ENCODE results near the gene RIMOC1.
A peak's percentile ranks its signal among the peaks of the same experiment; 100 is the strongest.

Gene RIMOC1

GRCh38 chr5:41921874-41922273 lies 17.7 kb downstream of the RIMOC1 start:
- no peaks in the 10 kb centered on the region for H4K20me1 ChIP-seq (ENCODE audit: low read depth, low read length)
- H3K4me2 ChIP-seq (ENCODE audit: low read depth, low read length, poor library complexity, severe bottlenecking): no peak overlapping the region
- H3K9me2 ChIP-seq (replicated peaks; ENCODE audit: insufficient read depth, low read length): no peaks in the 10 kb centered on the region
- no peak overlapping the region for H2AFZ ChIP-seq (ENCODE audit: low read depth, low read length, severe bottlenecking)
- no peaks in the 10 kb centered on the region for H3K9me3 ChIP-seq (ENCODE audit: insufficient read depth, low read length)
- no peak overlapping the region for H3K27ac ChIP-seq (ENCODE audit: low read depth, low read length)
- no peak for TF ChIP-seq EZH2phosphoT487 (conservative IDR thresholded peaks at IDR 0.05; ENCODE audit: low read length)
- no peak for TF ChIP-seq CTCF (IDR thresholded peaks at IDR 0.05; ENCODE audit: insufficient read depth, low read length, poor library complexity, severe bottlenecking)
- H3K79me2 ChIP-seq (ENCODE audit: insufficient read depth, low read length): no peaks in the 10 kb centered on the region
- peaks cover 29% of the 10 kb centered on the region for H3F3A ChIP-seq (ENCODE audit: insufficient read depth)
- peaks cover 15% of the 10 kb centered on the region; the same call in 1 of the 2 replicates for H3K36me3 ChIP-seq (ENCODE audit: low read length)
- H3K9ac ChIP-seq (ENCODE audit: low read length): no peak overlapping the region
- no peak overlapping the region for H3K4me3 ChIP-seq (ENCODE audit: insufficient read depth, low read length, poor library complexity, severe bottlenecking)
- no peaks in the 10 kb centered on the region for H3K27me3 ChIP-seq (ENCODE audit: low read length)

GRCh38 chr5:41924526-41924871 lies 20.4 kb downstream of the RIMOC1 start:
- Histone ChIP-seq H4K20me1 (ENCODE audit: low read depth, low read length) (no peaks in the 10 kb centered on the region), H3K9ac (ENCODE audit: low read length) (peak overlapping the region; percentile 88), H2AFZ (ENCODE audit: low read depth, low read length, severe bottlenecking) (peak overlapping the region; percentile 87), H3K36me3 (ENCODE audit: low read length) (peaks cover 4% of the 10 kb centered on the region; the same call in 1 of the 2 replicates), H3K79me2 (ENCODE audit: insufficient read depth, low read length) (no peaks in the 10 kb centered on the region), H3K4me2 (ENCODE audit: low read depth, low read length, poor library complexity, severe bottlenecking) (peak overlapping the region; percentile 66), H3K27me3 (ENCODE audit: low read length) (no peaks in the 10 kb centered on the region), H3F3A (ENCODE audit: insufficient read depth) (peaks cover 38% of the 10 kb centered on the region), H3K27ac (ENCODE audit: low read depth, low read length) (peak overlapping the region; percentile 62), H3K9me2 (replicated peaks; ENCODE audit: insufficient read depth, low read length) (no peaks in the 10 kb centered on the region), H3K4me3 (ENCODE audit: insufficient read depth, low read length, poor library complexity, severe bottlenecking) (peak overlapping the region; percentile 68), H3K9me3 (ENCODE audit: insufficient read depth, low read length) (no peaks in the 10 kb centered on the region)
- no peak for TF ChIP-seq CTCF (IDR thresholded peaks at IDR 0.05; ENCODE audit: insufficient read depth, low read length, poor library complexity, severe bottlenecking)
- TF ChIP-seq EZH2phosphoT487 (conservative IDR thresholded peaks at IDR 0.05; ENCODE audit: low read length): no peak

GRCh38 chr5:41924872-41925554 lies 20.9 kb downstream of the RIMOC1 start, which contains the start of gene FBXO4:
Gene FBXO4 (plus strand): TSS chr5:41925281. CDS start chr5:41925310, 29 bp downstream.
- Histone ChIP-seq H2AFZ (ENCODE audit: low read depth, low read length, severe bottlenecking) (peak within 1 kb of the TSS; percentile 87), H3K36me3 (ENCODE audit: low read length) (peaks cover under 1% of the 10 kb centered on the region; the same call in 1 of the 2 replicates), H3K4me3 (ENCODE audit: insufficient read depth, low read length, poor library complexity, severe bottlenecking) (peak within 1 kb of the TSS; percentile 68), H3K9me3 (ENCODE audit: insufficient read depth, low read length) (no peaks in the 10 kb centered on the region), H4K20me1 (ENCODE audit: low read depth, low read length) (no peaks in the 10 kb centered on the region), H3F3A (ENCODE audit: insufficient read depth) (peaks cover 38% of the 10 kb centered on the region), H3K27me3 (ENCODE audit: low read length) (no peaks in the 10 kb centered on the region), H3K79me2 (ENCODE audit: insufficient read depth, low read length) (no peaks in the 10 kb centered on the region), H3K9ac (ENCODE audit: low read length) (peak within 1 kb of the TSS; percentile 88), H3K4me2 (ENCODE audit: low read depth, low read length, poor library complexity, severe bottlenecking) (peak within 1 kb of the TSS; percentile 66), H3K9me2 (replicated peaks; ENCODE audit: insufficient read depth, low read length) (no peaks in the 10 kb centered on the region), H3K27ac (ENCODE audit: low read depth, low read length) (peak within 1 kb of the TSS; percentile 62)
- TF ChIP-seq EZH2phosphoT487 (conservative IDR thresholded peaks at IDR 0.05; ENCODE audit: low read length) (no peak), CTCF (IDR thresholded peaks at IDR 0.05; ENCODE audit: insufficient read depth, low read length, poor library complexity, severe bottlenecking) (peak; percentile 61)

All from SU-DHL-6 (cell line).